K562 (cell line): Measurements from ENCODE around the gene OOSP1. TPM values are rescaled to one million over a fixed set of nuclear protein-coding genes. Genes with fewer than 3 reads are reported as not detected.

Experiments used
- CTBP1 ChIP-seq: fragments of 450-650 bp; IDR thresholded peaks from 2 replicates; pipeline ENCODE4 v1.6.1; 2016; ENCODE audit warnings: borderline replicate concordance
- DDX20 ChIP-seq: fragments of 450-650 bp; IDR thresholded peaks from 2 replicates; pipeline ENCODE4 v1.6.1; 2016; ENCODE audit warnings: missing genetic modification characterization, low read depth, mild to moderate bottlenecking, missing compliant biosample characterization, moderate library complexity
- FOXK2 ChIP-seq, 2 experiments: fragments of 450-650 bp; IDR thresholded peaks in 1 of 2; conservative IDR thresholded peaks in 1 of 2; 2 replicates each; pipeline ENCODE4 v1.6.1; 2016; ENCODE audit warnings: low read depth in 2 of 2, mild to moderate bottlenecking in 1 of 2
- GABPA ChIP-seq: fragments of 200-800 bp; sonication (Bioruptor generic); conservative IDR thresholded peaks from 2 replicates; pipeline ENCODE4 v1.6.1; 2016; ENCODE audit warnings: low read depth, missing genetic modification characterization, missing compliant biosample characterization
- ILK ChIP-seq: fragments of 450-650 bp; IDR thresholded peaks from 2 replicates; pipeline ENCODE4 v1.6.1; 2016; ENCODE audit warnings: missing genetic modification characterization, low read depth, mild to moderate bottlenecking, missing compliant biosample characterization, moderate library complexity, borderline replicate concordance
- MECOM ChIP-seq: fragments of 250-450 bp; sonication (Bioruptor Pico); IDR thresholded peaks from 2 replicates; pipeline ENCODE4 v1.8.0; 2022; ENCODE audit warnings: inconsistent platforms
- NFE2 ChIP-seq: IDR thresholded peaks from 2 replicates; pipeline ENCODE4 v1.6.1; 2014; ENCODE audit warnings: antibody characterized with exemption, low read depth
- NR1H2 ChIP-seq: sonication (generic); formaldehyde crosslinking; IDR thresholded peaks from 2 replicates; pipeline ENCODE4 v1.4.0; 2020; ENCODE audit warnings: mild to moderate bottlenecking, missing genetic modification reagents
- TRIM28 ChIP-seq: fragments of 450-650 bp; IDR thresholded peaks from 2 replicates; pipeline ENCODE4 v1.6.1; 2017
- ZBED1 ChIP-seq: IDR thresholded peaks from 2 replicates; pipeline ENCODE4 v1.6.1; 2014
- ZKSCAN8 ChIP-seq: fragments of 200-800 bp; sonication (Bioruptor generic); IDR thresholded peaks from 2 replicates; pipeline ENCODE4 v1.6.1; 2016; ENCODE audit warnings: missing genetic modification characterization, missing compliant biosample characterization
- polyA plus RNA-seq, 8 experiments: library from polyadenylated mRNA; depleted of rRNA in 4 of 8; stranded (reverse) in 5 of 8; unstranded in 3 of 8; fragments of >200 nt; fragmentation: Nextera tagmentation in 2 of 8; fragmentation: Illumina TruSeq in 1 of 8; extraction: Ambion mirVana in 2 of 8; extraction: Trizol in 1 of 8; gene quantifications; 2 replicates each; pipeline versions ENCODE4 v1.2.1 to v1.2.3, GENCODE V29; 2011 to 2014; ENCODE audit warnings: inconsistent platforms in 1 of 8, missing spikeins in 1 of 8
- total RNA-seq, 7 experiments: library from RNA; depleted of rRNA in 6 of 7; stranded (reverse); fragments of >200 nt in 6 of 7; fragmentation: Illumina TruSeq in 2 of 7; extraction: Trizol in 2 of 7; gene quantifications; 2 replicates each; pipeline versions ENCODE4 v1.2.1 to v1.2.3, GENCODE V29; 2011 to 2021; ENCODE audit warnings: low replicate concordance in 1 of 7
- TF ChIP-seq, protein P1 (sequence below), 2 experiments: fragments of 150-350 bp in 1 of 2; IDR thresholded peaks; 2 replicates each; pipeline ENCODE4 v1.6.1; 2012 to 2016; ENCODE audit warnings: low read depth in 2 of 2, low read length in 2 of 2, mild to moderate bottlenecking in 1 of 2, moderate library complexity in 1 of 2
- TF ChIP-seq, protein P2 (sequence below), 2 experiments: fragments of 450-650 bp in 1 of 2; sonication (generic) in 1 of 2; formaldehyde crosslinking in 1 of 2; IDR thresholded peaks in 1 of 2; conservative IDR thresholded peaks in 1 of 2; 2 replicates each; pipeline versions ENCODE4 v1.6.1 to v1.8.1; 2016 to 2023; ENCODE audit warnings: mild to moderate bottlenecking in 2 of 2, moderate library complexity in 2 of 2, inconsistent platforms in 1 of 2, missing genetic modification reagents in 1 of 2
- TF ChIP-seq, protein P3 (sequence below), 2 experiments: IDR thresholded peaks in 1 of 2; conservative IDR thresholded peaks in 1 of 2; 2 replicates each; pipeline ENCODE4 v1.6.1; 2016; ENCODE audit warnings: low read depth in 2 of 2, mild to moderate bottlenecking in 1 of 2, missing compliant biosample characterization in 1 of 2, missing genetic modification characterization in 1 of 2, moderate library complexity in 1 of 2

The OOSP1 gene
- total and polyA plus RNA-seq, 9 of the 15 experiments (the other 6 are each of a cell fraction or from before 2014, with no cell fraction given): 0.14 to 3.0 (median 0.61) TPM

DNA sequence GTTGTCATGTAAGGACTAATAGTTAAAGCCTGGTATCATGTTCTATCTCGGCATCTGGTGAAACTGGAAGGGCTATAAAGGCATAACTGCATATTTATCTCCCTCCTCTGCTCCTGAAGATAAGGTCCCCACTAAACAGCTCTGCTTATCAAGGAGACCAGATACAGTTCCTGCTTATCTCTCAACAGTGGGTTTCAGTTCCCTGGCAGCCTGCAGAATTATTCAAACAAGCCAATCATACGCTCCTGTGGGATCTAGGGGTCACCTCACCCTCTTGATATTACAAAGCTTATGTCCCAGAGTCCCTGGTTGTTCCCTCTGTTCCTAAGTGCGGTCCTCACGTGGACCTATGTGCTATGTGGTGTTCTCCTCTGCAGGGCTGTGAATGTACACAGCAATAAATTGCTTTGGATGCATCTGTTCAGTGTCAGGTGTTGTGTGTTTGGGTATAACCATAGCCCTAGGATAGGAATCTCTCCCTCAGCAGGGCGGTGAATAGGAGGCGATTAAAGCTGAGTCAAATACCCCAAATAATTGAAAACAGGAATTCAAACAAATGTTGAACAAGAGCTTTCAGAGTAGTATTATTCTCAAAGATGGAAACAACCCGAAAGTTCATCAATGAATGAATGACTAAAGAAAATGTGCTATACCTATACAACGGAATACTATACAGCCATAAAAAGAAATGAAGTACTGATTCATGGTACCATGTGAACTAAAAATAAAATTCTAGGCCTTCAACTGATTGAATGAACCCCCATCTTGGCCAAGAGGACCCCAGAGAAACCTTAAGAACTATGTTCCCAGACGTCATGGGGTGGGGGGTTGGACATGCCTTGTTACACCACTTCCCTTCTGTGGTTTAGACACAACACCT is 22.5 kb downstream of the OOSP1 start (continued):
- TF ChIP-seq, protein P1, sequence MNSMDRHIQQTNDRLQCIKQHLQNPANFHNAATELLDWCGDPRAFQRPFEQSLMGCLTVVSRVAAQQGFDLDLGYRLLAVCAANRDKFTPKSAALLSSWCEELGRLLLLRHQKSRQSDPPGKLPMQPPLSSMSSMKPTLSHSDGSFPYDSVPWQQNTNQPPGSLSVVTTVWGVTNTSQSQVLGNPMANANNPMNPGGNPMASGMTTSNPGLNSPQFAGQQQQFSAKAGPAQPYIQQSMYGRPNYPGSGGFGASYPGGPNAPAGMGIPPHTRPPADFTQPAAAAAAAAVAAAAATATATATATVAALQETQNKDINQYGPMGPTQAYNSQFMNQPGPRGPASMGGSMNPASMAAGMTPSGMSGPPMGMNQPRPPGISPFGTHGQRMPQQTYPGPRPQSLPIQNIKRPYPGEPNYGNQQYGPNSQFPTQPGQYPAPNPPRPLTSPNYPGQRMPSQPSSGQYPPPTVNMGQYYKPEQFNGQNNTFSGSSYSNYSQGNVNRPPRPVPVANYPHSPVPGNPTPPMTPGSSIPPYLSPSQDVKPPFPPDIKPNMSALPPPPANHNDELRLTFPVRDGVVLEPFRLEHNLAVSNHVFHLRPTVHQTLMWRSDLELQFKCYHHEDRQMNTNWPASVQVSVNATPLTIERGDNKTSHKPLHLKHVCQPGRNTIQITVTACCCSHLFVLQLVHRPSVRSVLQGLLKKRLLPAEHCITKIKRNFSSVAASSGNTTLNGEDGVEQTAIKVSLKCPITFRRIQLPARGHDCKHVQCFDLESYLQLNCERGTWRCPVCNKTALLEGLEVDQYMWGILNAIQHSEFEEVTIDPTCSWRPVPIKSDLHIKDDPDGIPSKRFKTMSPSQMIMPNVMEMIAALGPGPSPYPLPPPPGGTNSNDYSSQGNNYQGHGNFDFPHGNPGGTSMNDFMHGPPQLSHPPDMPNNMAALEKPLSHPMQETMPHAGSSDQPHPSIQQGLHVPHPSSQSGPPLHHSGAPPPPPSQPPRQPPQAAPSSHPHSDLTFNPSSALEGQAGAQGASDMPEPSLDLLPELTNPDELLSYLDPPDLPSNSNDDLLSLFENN (IDR thresholded peaks at IDR 0.05; ENCODE audit: low read depth in 2 of 2, low read length in 2 of 2): peak in 1 of 2 experiments; percentile 98; a peak in 2 of 4 replicates
- TF ChIP-seq ZBED1 (peak; percentile 95), TRIM28 (peak; percentile 64; the same call in 1 of the 2 replicates), MECOM (CRISPR knock-in tag) (peak; percentile 85), NFE2 (peak; percentile 68), ZKSCAN8 (CRISPR knock-in tag) (peak; percentile 82; the same call in 1 of the 2 replicates), ILK (tag) (peak; percentile 70), DDX20 (tag) (peak; percentile 39), GABPA (tag) (peak; percentile 39; the same call in 1 of the 2 replicates), NR1H2 (CRISPR knock-in tag) (no peak), CTBP1 (peak; percentile 86; the same call in 1 of the 2 replicates), FOXK2 (conservative IDR thresholded peaks at IDR 0.05 in 1 of 2, IDR thresholded peaks at IDR 0.05 in 1 of 2; ENCODE audit: low read depth in 2 of 2) (peak; percentile 79 to 80; a peak in 2 of 4 replicates)
- TF ChIP-seq, protein P2, sequence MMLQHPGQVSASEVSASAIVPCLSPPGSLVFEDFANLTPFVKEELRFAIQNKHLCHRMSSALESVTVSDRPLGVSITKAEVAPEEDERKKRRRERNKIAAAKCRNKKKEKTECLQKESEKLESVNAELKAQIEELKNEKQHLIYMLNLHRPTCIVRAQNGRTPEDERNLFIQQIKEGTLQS (IDR thresholded peaks at IDR 0.05): peak; percentile 27; the same call in 1 of the 2 replicates
- TF ChIP-seq, protein P2 (CRISPR knock-in tag; conservative IDR thresholded peaks at IDR 0.05): no peak
- TF ChIP-seq, protein P3, sequence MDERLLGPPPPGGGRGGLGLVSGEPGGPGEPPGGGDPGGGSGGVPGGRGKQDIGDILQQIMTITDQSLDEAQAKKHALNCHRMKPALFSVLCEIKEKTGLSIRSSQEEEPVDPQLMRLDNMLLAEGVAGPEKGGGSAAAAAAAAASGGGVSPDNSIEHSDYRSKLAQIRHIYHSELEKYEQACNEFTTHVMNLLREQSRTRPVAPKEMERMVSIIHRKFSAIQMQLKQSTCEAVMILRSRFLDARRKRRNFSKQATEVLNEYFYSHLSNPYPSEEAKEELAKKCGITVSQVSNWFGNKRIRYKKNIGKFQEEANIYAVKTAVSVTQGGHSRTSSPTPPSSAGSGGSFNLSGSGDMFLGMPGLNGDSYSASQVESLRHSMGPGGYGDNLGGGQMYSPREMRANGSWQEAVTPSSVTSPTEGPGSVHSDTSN (CRISPR knock-in tag; IDR thresholded peaks at IDR 0.05; ENCODE audit: low read depth): no peak
- TF ChIP-seq, protein P3 (tag; conservative IDR thresholded peaks at IDR 0.05; ENCODE audit: low read depth): peak; percentile 85
